Limb (tissue), 2 donors: ENCODE measurements around the gene THOC6.

Experiments
- DNase-seq, 2 donors: peaks; one replicate each; pipeline ENCODE4 v3.0.0-alpha.2; 2016; ENCODE audit errors: extremely low spot score in 2 of 2

The THOC6 gene

GRCh38 chr16:3023669-3024478, at the start of gene THOC6, which contains the start of gene HCFC1R1:
Gene THOC6 (plus strand): TSS chr16:3024035. CDS start chr16:3024327, 292 bp downstream.
Gene HCFC1R1 (minus strand): TSS chr16:3023942. CDS start chr16:3023941, 1 bp downstream.
- DNase-seq, result peak; percentile 94 to 96

- DNase-seq, result no peak
Observed at GRCh38 chr16:2974319-2975056, 49.3 kb upstream of the THOC6 start.

- DNase-seq, result no peak
Observed at GRCh38 chr16:2975161-2975795, 48.6 kb upstream of the THOC6 start.

- no peak for DNase-seq
Observed at GRCh38 chr16:2976201-2976600, 47.6 kb upstream of the THOC6 start.

GRCh38 chr16:2976673-2977072, 47.2 kb upstream of the THOC6 start:
- DNase-seq, result no peak

- no peak for DNase-seq
Observed at GRCh38 chr16:2977440-2977839, 46.4 kb upstream of the THOC6 start.

GRCh38 chr16:2979669-2980226, 44.1 kb upstream of the THOC6 start:
- no peak for DNase-seq

GRCh38 chr16:2980227-2981176, 43.3 kb upstream of the THOC6 start, which contains the start of gene PKMYT1:
Gene PKMYT1 (minus strand): TSS chr16:2980446. CDS start chr16:2979657, 789 bp downstream.
- peak; percentile 93 to 96 for DNase-seq

- DNase-seq, result no peak
Observed at GRCh38 chr16:2981177-2981898, 42.5 kb upstream of the THOC6 start.

GRCh38 chr16:2981899-2982250, 42.0 kb upstream of the THOC6 start:
- no peak for DNase-seq

GRCh38 chr16:2982402-2982801, 41.4 kb upstream of the THOC6 start:
- no peak for DNase-seq

GRCh38 chr16:2983706-2984136, 40.1 kb upstream of the THOC6 start:
- DNase-seq, result peak; percentile 65 to 92

- peak in 1 of 2 donors; percentile 63 for DNase-seq
Observed at GRCh38 chr16:2985462-2985861, 38.4 kb upstream of the THOC6 start.

- no peak for DNase-seq
Observed at GRCh38 chr16:2985893-2986355, 37.9 kb upstream of the THOC6 start.

- no peak for DNase-seq
Observed at GRCh38 chr16:2986623-2987188, 37.1 kb upstream of the THOC6 start.

GRCh38 chr16:2987286-2987685, 36.5 kb upstream of the THOC6 start:
- DNase-seq, result no peak

- DNase-seq, result peak; percentile 75 to 78
Observed at GRCh38 chr16:2987833-2988232, 36.0 kb upstream of the THOC6 start.

- DNase-seq, result no peak
Observed at GRCh38 chr16:2988590-2989099, 35.2 kb upstream of the THOC6 start.

- no peak for DNase-seq
Observed at GRCh38 chr16:2990891-2991290, 32.9 kb upstream of the THOC6 start.
